GM21423 (cell line): ENCODE results near the gene PROC.

Source experiments
- ATAC-seq: cut with Tn5 transposase; IDR thresholded peaks from one replicate; pipeline ENCODE4 v1.9.1; 2021; ENCODE audit warnings: mild to moderate bottlenecking, moderate library complexity; ENCODE audit not compliant: unreplicated experiment

PROC gene

DNA sequence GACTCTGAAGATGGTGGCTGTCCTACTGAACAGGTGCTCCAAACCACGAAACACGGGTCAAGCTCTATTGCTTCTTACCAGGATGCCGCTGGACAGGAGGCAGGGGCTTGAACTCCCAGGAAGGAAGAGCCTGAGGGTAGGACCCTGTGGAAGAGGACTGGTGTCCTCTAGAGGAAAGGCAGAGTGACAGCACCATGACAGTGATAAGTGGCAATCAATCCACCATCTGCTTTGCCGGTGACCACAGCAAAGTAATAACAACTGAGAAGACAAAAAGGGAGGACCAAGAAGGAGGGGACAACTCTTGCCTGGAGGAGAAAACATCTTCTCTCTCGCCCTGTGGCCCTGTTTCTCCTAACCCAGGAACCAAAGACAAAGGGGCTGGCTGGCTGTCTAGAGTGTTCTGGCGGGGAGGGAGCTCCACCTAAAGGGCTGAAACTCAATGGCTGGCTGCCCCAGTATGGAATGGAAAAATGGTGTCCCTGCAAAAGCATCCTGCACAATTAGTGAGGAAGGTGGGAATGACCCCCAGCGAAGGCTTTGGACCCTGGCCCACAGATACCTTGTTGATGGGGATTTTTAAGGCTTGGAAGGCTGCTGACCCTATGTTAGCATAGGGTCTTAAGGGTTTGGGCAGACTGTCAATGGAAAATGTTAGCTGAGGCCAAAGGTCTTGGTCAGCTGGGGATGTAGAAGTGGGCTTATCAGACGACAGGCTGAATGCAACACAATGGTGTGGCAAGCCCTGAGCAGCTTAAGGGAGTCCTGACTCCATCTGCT lies 35.4 kb downstream of the PROC start:
- ATAC-seq: no peak

DNA sequence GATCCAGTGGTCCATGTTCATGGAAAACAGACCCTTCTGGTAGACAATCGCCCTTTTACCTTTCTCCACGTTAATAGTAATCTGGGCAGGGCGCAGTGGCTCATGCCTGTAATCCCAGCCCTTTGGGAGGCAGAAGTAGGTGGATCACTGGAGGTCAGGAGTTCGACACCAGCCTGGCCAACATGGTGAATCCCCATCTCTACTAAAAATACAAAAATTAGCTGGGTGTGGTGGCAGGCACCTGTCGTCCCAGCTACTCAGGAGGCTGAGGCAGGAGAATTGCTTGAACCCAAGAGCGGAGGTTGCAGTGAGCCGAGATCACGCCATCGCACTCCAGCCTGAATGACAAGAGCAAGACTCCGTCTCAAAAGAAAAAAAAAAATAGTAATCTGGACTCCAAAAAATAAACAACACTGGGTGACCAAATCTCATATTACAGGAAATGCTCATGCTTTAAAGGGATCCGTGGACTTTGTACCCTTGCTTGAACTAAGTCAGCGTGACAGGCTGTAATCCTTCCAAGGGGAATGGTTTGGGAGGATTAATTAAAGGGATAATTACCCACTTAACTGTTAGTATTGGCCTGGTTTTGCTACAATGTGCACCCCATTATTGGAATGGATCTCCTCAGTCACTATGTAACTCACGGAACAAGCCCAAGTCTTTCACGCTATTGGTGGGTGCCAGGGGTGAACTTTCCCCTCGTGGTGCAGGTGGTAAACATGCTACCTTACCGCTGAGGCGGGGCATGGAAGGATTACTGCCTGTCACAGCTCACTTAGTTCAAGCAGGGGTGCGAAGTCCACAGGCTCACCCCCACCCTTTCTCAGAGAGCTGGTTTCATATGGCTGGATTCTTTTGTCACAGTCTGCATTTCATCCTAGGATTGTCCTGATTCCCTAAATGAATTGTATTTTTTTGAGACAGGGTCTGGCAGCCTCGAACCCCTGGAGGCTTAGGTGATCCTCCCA lies 36.7 kb downstream of the PROC start:
- ATAC-seq: no peak

DNA sequence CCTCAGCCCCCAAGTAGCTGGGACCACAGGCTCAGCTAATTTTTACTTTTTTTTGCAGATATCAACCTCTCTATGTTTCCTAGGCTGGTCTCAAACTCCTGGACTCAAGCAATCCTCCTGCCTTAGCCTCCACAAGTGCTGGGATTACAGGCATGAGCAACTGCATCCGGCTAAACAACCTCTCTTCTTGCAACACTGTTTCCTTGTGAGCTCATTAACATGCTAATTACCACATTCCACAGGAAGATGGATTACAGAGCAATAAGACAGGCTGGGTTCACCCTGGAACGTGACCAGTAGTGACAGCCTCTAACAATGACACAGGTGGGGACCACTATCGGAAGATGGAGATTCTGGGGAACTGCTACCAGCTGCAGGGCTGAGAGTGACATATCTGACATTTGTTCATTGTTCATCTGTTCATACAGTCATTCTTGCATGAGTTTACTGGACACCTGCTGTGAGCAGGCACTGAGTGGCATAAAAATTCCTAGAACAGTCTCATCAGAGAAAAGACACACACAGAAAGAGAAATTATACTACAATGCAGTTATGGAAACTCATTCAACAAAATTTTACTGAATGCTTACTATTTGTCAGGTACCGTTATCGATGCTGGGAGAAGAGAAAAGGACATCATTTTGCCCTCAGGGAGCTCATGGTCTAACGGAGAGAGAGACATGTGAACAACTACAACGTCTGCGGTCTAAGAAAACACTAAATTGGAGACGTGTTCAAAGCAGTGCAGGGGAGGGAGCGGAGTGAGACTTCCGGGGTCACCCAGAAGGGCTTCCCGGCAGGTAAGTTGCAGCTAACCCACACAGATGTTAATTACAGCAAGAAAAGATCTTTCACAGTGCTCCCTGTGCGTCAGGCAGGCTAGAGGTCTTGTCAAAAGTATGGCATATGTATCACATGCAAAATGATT lies 37.6 kb downstream of the PROC start:
- ATAC-seq: no peak

DNA sequence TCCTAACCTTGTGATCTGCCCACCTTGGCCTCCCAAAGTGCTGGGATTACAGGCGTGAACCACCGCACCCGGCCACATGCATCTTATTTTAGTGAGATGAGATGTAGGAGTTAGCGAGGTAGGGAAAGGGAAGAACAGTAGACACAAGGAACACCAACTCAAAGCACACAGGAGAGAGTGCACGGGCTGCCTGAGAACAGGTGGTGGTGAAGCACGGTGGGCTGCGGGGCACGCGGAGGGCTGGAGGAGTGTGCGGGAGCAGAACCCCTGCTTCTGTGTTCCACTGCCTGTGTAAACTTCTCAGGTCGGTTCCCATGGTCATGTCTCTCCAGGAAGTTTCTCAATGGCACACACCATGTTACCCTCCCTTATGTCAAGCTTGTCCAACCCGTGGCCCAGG lies 38.7 kb downstream of the PROC start:
- no peak for ATAC-seq

DNA sequence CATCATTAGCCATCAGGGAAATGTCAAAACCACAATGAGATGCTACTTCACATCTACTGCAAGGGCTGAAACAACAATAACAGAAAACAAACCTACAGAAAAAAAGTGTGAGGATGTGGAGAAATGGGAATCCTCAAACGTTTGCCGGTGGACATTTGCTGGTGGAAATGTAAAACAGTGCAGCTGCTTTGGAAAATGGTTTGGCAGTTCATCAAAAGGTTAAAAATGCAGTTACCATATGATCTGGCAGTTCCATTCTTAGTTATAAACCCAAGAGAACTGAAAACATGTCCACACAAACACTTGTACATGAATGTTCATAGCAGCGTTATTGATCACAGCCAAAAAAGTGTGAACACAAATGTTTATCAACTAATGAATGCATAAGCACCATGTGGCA lies 44.2 kb downstream of the PROC start:
- ATAC-seq: no peak

DNA sequence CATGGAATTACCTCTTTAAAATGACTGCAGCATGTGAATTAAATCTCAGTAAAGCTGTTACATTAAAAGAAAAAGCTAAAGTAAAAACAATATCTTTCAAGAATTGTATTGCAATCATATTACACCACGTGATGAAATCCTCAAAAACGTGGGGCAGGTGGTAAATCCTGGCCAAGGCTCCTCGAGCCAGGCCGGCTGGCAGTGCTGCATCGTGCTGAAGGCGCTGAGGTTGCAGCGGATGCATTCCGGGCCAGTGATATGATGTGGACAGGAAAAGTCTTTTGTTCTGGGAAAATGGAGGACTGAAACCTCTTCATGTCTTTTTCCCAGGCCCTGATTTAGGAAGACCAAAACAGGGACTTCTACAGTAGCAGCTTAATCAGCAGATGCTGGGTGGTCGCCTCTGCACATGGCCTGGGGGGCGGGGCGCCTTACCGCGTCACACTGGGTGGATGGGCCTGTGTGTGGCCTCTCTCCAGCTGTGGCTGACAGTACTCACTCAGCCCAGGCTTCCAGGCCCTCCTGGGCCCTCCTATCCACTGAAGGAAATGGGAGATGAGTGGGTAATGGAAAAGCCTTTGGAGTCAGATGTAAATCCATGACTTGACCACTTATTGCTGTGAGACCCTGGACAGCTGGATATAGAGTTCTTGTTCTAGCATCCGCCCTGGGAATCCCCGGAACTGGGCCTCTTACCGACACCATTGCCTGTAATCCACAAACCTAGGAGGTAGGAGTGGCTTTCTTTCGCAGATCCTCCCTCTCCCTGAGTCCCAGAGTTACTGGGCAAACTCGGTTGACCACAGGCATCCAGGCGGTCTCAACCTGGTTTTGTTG lies 45.1 kb downstream of the PROC start:
- no peak for ATAC-seq

DNA sequence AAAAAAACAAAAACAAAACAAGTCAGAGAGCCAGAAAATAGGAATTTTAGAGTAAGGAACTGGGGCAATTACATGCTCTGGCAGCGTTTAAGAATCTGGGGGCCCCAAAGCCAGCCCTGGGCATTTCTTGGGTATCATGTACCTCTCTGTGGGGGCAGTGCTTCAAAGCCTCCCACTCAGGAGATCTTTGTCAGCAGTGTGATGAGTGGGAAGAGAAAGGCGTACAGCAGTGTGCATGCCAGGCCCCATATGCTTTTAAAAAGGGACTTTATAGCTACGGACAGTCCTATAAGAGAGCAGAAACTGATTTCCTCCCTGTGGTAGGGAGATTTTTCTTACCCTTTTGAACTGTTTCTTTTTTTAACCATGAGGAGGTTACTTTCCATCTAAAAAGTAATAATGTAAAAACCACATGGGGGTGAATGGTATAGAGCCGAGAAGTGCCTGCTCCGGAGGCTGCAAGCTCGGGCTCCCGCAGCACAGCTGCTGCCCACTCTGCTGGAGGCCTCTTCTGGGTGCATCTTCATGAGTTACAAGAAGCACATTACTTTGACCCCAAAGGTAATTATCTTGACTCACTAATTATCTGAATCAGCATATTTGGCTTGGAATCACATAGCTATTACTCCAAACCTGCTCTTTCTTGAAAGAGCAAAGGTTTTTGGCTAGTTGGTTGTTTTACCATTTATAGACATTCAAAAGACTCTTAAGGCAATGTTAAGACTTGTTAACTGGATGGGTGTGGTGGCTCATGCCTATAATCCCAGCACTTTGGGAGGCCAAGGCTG lies 46.4 kb downstream of the PROC start:
- ATAC-seq: no peak

DNA sequence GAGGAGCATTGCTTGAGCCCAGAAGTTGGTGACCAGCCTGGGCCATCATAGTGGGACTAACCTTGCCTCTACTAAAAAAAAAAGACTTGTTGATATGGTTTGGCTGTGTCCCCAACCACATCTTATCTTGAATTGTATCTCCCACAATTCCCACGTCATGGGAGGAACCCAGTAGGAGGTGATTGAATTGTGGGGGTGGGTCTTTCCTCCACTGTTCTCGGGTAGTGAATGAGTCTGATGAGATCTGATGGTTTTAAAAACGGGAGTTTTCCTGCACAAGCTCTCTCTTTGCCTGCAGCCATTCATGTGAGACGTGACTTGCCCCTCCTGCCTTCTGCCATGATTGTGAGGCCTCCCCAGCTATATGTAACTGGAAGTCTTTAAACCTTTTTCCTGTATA lies 47.0 kb downstream of the PROC start:
- ATAC-seq: no peak

DNA sequence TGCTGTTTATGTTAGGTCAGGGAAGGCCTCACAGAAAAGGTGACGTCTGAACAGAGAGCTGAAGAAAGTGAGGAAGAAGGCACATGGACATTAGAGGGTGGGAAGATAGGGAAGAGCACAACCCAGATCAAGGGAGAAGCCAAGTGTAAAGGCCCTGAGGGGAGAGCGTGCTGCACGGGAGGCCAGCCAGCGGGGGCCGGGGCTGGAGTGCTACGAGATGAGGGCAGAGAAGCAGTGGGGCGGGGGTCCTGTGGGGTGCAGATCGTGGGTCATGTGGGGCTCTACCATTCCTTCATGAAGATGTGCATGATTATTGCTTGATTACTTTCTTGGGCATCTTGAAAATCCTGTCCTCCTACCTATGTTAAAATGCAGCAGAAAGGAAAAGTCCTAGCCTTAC lies 50.8 kb downstream of the PROC start:
- no peak for ATAC-seq

DNA sequence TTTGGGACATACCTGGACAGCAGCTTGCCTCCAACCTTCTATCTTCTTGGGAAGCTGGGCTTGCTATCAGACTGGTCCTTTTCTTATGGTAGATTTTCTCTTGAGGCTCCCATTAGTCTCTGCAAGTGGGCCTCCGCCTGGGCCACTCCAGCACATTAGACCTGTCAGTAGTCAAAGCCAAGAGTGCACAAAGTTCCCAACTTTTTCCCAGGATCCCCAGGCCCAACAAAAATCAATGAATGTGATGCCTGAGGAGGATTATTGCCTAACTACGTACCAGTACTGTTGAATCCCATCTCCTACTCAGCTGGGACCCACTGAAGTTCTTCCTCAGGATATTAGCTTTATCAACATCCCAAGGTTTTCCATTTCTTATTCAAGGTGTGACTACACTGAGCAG lies 51.7 kb downstream of the PROC start:
- no peak for ATAC-seq

DNA sequence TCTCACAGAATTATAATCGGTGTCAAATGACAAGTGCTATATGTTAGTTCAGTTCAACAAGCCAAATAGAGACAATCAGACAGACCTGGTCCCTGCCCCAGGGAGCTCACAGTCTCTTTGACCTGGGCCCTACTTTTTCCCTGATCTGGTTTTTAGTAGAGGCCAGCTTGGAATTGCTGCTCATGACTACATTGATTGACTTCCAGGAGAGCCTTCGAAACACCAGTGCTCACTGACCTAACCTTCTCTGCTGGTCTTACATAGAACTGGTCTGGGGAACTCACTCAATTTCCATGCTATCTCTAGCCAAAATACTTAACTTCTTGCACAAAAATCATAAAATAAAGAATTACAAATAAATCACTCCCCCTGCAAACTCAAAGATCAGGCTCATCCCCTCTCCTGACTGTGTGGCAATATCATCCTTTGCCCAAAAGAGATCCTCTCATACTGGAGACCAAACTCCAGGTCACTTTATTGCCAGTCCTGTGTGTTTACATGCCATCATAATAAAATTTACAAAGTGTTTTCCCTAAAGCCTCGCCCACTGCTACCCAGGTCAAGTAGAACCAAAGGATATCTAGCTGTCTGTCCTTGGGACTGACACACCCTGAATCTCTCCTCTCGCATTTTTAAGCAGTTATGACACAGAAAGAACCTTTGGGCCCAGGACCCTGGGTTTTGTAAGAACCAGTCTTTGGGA lies 53.2 kb downstream of the PROC start:
- no peak for ATAC-seq

DNA sequence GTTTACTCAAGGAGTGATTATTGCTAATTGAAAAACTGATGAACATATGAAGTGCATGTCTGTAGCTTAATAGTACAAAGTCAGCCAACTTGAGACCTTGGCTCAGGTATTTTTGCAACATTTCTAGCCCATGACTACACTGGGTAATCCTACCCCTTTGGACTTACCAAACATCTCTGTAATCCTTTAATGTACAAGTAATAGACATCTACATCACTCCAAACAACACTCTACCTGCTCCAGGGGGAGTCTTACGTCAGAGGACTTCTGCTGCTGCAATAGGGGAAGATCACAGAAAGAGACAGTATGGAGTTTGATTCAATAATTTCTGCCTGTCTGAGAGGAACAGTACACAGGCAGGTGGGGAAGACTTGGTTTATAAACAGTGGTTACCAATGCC lies 54.0 kb downstream of the PROC start:
- ATAC-seq: no peak

DNA sequence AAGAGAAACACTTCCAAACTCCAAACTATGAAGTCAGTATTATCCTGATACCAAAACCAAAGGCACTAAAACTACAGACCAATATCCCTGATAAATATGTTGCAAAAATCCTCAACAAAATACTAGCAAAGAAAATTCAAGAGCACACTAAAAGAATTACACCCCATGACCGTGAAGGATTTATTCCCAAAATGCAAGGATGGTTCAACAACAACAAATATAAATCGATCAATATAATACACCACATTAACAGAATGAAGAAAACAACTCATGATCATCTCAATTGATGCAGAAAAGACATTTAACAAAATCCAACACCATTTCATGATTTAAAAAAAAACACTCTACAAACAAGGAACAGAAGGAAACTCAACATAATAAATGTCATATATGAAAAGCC lies 57.6 kb downstream of the PROC start:
- ATAC-seq: no peak
